ENCODE measurements around the gene PLEKHA7. TPM values are rescaled to one million over a fixed set of nuclear protein-coding genes. Genes with fewer than 3 reads are reported as not detected.

PLEKHA7 gene
- polyA plus RNA-seq, 4 donors = 42.2 to 54.4 (median 48.1) TPM

DNA sequence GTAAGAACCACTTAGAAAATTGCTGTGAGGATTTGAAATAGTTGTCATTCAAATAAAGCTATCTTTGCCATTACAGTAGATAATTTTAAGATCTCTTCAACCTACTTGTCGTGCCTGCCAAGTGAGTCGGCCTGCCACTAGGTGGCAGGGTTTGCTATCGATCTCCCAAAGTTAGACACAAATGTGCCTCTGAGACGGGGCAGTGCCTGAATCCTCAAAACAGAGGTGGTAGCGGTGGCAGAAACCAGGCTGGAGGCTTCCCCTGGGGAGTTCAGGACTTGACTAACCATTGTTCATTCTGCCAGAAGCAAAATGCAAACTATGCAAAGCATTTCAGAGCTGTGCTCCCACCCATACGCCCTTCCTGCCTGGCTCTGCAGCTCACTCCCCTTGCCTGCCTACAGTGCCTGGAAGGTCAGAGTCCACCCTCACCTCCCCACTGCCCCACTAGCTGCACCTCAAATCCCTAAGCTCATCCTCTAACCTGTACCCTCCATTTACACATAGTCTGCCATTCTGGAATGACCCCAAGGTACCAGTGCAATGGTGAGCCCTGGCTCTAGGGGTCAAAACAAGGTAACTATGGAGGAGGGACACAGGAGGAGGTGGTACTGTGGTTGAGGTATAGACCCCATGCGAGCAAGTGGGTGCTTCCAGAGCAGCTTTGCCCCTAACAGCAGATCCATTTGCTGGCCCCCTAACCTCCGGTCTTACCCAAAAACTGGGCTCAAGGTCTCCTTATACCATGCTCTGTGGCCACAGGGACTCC, 193.7 kb downstream of the PLEKHA7 start:
- peak; percentile 52 to 69 (median 60) for DNase-seq (ENCODE audit: low read depth in 4 of 4, low spot score in 3 of 4)

DNA sequence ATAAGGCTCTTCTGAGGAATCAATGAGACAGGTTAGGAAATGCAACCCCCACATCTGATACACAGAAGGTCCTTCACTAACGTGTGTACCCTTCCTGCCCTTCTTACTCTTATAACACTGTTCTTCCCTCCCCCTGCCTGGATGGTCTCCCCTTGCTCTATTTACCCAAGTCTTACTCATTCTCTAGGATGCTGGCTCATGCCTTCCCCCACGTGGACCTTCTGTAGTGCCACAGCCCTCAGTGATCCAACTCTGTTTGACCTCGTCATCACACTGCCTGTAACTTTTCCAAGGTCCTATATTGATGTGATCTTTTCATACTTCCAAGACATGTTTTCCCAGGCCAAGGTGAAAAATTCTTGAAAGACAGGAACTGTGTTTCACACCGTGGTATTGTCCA, 195.9 kb downstream of the PLEKHA7 start:
- DNase-seq (ENCODE audit: low read depth in 4 of 4, low spot score in 3 of 4) = no peak

DNA sequence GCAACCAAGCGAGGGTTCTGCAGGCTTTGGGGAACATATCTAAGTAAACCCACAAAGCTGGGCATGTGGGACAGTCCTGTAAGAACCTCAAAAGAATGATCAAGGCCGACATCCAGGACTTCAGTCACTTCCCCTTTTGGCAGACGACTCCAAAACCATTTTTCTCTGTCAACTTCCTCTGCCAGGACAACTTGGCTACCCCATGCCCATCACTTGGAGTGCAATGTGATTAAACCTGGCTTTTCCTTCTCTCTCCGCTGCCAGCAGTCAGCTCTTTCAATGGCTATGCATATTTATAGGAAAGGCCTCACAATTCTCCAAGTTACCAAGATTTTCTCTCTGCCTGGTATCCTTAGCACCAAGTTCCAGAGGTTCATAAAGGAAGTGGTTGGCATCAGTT, 196.9 kb downstream of the PLEKHA7 start:
- no peak for DNase-seq (ENCODE audit: low read depth in 4 of 4, low spot score in 3 of 4)

DNA sequence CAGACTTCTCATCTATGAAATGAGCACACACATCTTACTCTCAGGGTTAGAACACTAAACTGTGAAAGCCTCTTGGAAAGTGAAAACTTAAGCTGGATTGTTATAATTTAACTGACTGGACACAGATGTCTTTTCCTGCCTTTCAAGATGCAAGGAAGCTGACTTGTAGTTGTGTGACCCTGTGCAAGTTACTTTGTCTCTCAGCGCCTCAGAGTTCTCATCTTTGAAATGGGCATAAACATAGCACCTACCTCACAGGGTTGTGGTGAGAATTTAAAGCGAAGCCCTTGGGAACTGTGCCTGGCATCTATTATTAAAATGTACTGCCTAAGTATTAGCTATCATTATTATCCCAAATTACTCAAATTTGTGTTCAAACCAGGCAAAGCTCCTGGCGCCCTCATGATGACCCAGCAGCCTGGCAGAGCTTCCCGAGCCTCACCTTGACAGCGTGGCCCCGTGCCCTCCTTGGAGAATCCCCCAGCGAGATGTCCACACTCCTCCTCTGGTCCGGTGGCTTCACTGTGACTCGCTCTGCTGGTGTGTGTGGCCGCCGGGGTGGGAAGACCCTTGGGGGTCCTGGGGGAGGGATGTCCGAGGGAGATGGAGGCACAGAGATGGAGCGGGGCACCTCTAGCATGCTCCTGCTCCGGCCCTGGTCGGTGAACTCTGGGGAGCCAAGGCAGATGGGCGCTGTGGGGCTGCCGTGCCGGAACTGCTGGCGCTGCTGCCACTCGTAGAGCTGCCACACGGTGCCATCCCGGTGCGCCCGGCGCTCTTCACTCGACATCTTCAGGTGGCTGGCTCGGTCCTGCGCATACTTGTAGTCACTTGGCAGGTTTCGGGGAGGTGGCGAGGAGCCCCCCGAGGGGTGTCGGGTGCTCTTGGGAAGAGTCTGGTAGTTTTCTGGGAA, 197.6 kb downstream of the PLEKHA7 start:
- no peak for DNase-seq (ENCODE audit: low read depth in 4 of 4, low spot score in 3 of 4)

DNA sequence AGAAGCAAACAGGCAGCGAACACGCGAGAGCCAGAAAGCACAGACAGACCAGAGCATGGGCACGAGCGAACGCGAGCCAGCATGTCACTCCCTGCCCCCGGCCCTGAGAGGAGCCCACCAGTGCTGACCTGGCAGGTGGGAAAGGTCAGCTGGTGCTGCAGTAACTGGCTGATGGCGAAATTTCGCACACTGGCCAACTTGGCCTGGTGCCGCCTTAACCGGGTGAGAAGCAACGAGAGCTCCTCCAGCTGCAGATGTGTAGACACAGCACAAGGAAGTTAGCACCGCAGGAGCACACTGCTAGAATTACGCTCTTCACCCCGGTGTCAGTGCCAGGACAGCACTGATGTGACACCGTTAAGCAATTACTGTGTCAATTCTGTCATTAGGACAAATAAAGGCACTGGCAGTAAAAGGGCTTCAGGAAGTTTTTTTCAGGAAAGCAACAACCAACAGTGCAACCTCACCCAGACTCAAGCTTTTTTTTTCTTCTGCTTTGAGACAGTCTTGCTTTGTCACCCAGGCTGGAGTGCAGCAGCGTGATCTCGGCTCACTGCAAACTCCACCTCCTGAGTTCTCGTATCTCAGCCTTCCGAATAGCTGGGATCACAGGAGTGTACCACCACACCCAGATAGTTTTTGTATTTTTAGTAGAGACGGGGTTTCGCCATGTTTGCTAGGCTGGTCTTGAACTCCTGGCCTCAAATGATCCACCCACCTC, 199.0 kb downstream of the PLEKHA7 start:
- no peak for DNase-seq (ENCODE audit: low read depth in 4 of 4, low spot score in 3 of 4)

DNA sequence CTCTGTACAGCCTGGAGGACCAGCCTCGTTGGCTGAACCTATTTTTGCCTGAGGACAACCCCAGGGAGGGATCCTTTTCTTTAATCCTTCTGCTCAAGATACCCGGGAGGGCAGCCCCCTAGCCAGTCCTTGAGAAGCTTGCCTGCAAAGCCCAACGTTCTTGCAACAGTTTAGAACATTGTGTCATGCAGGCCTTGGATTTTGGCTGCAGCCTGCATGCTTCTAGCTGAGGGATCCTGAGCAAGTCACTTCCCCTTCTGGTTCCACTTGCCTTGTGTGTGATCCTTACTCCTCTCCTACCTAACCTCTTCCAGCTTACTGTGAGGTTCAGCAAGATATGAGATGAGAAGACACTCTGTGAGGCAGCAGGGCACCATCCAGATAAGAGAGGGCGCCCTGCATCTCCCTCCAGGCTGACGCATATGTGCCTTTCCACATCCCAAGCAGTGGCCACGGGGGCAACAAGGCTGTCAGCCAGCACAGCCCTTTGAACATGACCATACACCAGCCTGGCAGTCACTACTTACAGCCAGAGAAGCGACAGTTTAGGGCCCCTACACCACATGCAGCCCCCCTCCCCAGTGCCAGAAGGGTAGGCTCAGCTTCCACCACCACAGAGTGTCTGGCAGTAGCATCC, 199.7 kb downstream of the PLEKHA7 start:
- DNase-seq (ENCODE audit: low read depth in 4 of 4, low spot score in 3 of 4) = no peak

DNA sequence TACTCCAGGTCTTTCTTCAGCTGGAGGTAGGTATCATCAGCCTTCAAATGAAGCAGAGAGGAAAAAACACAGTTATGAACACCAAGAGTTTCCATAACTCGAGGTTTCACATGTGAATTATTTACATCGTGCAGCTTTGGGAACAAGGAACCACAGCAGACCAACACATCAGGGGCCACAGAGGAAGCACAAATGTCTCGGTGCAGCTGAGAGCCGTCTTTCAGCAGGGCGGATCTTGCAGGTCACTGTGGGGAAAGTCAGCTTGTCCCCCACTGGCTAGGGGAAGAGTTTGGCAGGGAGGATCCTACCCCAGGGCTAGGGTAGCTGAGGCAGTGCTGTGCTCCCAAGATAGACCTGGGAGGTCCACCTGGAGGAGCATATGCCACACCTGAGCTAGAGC, 201.1 kb downstream of the PLEKHA7 start:
- no peak for DNase-seq (ENCODE audit: low read depth in 4 of 4, low spot score in 3 of 4)

DNA sequence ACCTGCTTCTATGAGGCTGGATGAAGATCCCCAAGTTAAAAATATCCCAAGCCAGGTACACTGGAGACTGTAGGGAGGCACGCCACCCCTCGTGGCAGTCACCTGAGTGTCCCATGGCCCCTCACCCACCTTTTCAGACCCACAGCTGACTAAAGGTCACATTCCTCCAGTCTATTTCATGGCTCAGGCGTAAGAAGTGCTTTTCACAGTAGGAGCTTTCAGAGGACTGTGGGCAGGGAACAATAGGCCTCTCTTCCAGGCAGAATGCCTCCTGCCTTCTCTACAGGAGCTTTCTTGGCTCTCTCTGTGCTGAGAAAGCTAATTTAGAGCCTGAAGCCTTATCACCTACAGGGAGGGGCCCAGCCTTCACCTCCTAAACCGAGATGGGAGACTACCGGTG, 201.9 kb downstream of the PLEKHA7 start:
- no peak for DNase-seq (ENCODE audit: low read depth in 4 of 4, low spot score in 3 of 4)

DNA sequence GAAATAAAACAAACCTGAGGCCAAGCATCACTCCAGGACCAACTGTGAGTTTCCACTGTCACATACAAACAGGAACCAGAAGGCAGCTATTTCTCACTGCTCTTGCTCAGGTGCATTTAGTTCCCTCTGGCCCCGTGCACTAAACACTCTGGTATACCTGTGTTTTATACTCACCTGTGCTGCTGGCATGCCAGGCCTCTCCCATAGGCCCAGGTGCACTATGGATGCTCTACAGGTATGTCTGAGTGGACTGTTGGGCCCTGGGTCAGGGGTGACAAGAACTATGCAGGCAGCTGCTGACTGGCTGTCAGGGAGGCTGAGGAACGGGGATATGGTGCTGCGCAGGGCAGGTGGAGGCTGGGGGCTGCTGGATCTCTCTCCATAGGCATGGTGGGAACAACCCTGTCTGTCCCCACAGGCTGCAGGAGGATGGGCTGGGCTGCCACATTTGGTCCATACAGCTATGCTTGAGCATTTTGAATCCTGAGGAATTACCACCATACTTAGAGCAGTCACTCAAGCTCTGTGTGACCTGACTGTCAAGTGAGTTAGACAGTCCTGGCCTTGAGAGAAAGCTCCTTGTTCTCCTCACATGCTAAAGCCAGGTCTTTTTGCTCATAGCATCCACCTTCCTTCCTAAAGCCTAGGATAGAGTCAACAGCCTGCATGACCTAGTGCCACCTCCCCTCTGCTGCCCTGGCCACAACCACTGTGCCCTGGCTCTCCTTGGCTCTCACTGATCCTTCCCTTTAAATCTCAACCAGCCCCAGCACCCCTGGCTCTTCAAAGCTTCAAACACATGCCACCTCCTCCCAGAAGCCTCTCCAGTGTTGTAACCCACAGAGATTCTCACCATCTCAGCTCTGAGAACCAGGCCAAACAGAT, 202.8 kb downstream of the PLEKHA7 start:
- DNase-seq (ENCODE audit: low read depth in 4 of 4, low spot score in 3 of 4) = no peak

DNA sequence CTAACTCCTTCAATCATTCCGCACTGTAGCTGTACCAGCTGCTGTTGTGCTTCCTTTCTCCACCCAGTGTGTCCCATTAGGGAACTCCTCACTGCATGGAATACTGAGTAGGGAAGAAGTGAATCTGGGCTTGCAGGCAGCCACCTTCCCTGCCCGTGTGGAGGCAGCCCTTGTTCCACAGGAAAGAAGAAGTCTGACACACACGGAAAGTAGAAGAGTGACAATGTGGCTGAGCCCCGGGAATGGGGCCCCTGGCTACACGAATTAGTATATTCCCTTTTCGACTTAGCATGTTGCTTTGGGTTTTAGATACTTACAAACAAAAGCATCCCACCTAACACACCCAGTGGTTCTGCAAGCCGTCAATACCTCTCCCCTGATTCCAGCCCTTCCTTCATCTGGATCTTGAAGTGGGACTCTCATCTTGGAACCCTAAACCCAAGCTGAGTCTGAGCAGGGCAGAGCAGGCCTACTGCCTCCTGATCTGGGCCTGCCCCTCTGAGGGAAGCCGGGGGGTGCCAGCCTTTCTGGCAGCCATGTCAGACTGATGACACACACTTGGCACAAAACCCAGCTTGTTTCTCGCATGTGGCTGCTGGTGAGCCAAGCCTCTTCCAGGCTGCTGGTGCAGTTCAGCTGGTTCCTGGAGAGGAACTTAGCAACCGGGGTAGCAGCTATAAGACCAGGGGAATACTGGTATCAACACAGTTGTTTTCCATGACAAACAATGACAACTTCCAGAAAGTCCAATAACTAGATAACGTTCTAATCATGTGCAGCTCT, 204.1 kb downstream of the PLEKHA7 start:
- no peak for DNase-seq (ENCODE audit: low read depth in 4 of 4, low spot score in 3 of 4)

DNA sequence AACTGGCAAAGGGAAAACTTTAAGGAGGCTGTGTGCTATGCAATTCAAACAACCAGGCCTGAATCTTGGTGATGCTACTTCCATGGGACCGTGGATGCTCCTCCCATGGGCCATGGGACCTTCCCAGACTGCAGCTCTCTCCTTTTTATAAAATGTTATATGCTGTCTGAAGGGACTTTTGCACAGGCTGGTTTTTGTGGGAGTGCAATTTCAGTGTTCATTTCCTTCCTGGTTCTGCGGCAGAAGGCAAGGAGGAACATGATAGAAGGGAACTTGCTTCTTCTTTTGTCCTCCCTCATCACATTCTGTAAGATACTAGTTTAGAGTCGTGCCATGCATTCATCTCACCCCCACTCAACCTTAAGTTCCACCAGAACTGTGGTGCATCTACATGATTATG, 206.9 kb downstream of the PLEKHA7 start:
- no peak for DNase-seq (ENCODE audit: low read depth in 4 of 4, low spot score in 3 of 4)

DNA sequence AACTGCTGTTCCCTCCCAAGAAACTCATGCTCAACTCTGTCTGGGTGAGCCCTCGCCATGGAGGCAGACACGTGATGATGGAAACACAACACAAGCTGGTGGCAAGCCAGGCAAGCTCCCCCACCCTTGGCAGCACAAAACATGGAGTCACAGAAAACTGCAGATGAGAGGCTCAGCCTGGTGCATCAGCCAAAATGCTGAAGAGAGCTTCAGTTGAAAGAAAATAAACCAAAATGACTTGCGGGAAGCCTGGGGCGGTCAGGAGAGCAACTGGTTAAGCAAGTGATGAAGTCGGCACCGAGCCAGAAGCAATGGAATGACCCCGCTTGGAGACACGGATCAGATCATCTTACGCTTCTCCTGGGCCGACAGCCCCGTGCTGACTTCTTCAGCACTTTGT, 207.4 kb downstream of the PLEKHA7 start:
- no peak for DNase-seq (ENCODE audit: low read depth in 4 of 4, low spot score in 3 of 4)

DNA sequence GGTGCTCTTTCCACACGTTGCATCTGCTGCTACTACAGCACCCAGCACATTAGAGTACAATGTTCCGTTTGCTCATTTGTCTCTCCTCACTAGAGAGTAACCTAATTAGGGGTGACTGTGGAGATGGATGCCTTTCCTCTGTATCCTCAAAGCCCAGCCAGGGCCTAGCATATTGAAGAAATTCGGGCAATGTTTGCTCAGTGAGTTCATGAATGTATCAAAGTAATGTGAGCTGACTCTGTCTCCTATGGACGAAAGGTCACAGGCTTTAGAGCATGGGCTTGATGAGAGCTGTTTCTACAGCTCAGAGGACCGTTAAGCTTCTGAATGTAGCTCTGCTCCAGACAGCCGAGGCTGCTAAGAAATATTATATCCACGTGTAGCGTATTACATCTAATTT, 208.3 kb downstream of the PLEKHA7 start:
- DNase-seq (ENCODE audit: low read depth in 4 of 4, low spot score in 3 of 4) = no peak

DNA sequence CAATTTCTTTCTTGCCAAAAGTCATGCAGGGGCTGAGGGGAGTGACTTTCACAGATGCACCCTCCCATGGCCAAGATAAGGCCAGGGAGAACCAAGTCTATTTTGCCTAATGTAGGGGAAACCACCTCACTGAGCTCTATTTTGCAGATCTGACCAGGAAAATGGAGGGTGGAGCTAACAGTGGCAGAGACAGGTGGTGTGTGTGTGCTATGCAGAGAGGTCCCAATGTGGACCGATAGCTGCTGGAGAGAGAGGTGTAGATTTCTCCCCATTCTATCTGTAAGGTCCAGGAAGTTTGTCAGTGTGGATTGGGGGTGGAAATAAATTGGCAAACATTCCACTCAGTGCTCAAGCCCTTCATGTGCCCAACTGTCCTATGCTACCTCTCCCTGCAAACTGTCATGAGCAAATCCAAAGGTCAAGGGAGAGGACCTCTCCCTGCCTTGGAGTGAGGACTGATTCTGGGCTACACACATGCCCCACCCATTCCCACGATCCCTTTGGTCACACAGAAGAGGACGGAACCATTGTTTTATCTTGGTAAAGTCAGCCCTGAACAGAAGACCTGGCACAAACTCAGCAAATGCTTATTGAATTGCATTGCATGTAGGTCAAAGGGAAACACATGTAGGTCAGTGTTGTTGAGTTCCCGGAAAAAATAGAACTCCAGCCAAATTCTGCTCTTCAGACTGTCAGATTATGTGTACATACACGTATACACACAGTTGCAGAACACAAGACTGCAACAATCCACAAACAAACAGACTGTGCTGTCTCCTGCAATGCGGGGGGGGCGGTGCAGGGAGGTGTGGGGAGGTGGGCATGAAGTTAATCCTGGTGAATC, 209.9 kb downstream of the PLEKHA7 start:
- no peak for DNase-seq (ENCODE audit: low read depth in 4 of 4, low spot score in 3 of 4)

DNA sequence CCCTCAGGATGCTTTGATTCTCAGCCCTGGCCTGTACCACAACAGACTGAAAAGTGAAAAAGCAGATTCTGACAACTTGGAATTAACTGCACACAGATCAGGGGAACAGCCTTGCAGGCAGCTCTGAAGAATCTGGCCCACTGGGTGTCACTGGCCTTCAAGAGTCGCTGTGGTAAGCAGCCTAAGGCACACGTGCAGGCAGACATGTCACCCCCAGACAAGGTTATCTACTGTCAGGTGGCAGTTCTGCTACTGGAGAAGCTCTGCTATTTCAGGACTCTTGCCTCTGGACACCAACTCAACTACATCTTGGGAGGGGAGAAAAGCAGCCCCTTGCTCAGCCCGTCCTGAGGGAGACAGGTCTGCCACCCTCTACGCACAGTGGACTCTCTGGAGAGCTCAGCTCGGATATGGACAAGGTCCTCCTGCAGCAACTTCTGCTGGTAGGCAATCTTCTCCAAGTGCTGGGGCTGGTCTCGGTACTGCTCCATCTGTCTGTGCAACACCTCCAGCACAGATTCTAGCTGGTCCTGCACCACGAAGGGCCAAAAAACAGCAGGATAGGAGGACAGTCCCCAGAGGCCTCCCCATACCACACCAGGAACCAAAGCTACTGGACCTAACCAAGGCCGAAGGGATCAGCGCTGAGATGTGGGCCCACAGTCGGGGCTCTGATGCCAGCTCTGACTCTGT, 212.8 kb downstream of the PLEKHA7 start:
- DNase-seq (ENCODE audit: low read depth in 4 of 4, low spot score in 3 of 4) = no peak

DNA sequence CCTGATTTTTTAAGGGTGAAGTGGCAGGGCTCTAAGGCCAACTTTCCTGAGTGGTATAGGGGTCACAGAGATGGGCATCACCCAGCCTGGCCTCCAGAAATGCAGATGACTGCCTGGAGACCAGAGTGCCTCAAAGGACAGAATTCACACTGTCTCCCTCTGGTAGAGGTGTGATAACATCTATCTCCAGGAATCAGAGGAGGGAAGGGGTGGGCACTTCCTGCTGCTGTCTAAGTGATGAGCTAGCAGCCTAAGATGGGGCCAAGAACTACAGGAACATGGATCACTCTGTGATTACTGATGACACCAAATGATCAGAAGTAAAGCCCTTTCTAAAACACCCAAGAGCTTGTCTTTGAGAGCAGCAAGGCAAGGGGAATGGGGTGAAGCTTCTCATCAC, 213.8 kb downstream of the PLEKHA7 start:
- no peak for DNase-seq (ENCODE audit: low read depth in 4 of 4, low spot score in 3 of 4)

DNA sequence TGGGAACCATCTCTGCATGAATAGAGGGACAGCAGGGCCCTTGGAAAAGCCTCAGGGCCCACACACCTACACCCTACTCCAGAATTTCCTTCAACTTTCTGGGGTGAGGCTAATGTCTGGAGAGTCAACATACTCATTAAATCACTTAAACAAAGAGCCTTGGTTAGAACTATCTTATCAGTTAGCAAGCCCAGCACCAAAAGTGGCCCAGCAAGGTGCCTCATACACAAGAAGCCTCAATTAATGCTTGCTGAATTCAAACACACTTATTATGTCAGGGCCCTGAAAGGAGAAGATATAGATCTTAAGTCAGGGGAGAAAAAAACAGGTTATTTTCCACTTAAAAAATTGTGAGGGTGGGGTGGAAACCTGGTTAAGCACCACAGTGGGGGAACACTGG, 214.3 kb downstream of the PLEKHA7 start:
- no peak for DNase-seq (ENCODE audit: low read depth in 4 of 4, low spot score in 3 of 4)

Data from right renal pelvis (tissue), 4 donors.